DND-41 (cell line): ENCODE data around the gene MCHR1.

Experiments used
- ATAC-seq: fragments of 200-7000 bp; cut with Tn5 transposase; 3 replicates; pipeline ENCODE4 v1.9.1; 2021; ENCODE audit warnings: low read depth; ENCODE audit not compliant: insufficient read depth
- DNase-seq: peaks from one replicate; pipeline ENCODE4 v3.0.0-alpha.2; 2020
- H2AFZ ChIP-seq: 2 replicates; pipeline ENCODE4 v1.6.0; 2012; ENCODE audit warnings: low read depth, low read length
- H3K27ac ChIP-seq: 2 replicates; pipeline ENCODE4 v1.5.1; 2012; ENCODE audit warnings: low read length, inconsistent platforms
- H3K27me3 ChIP-seq: fragments of 200-600 bp; sonication (generic); 2 replicates; pipeline ENCODE4 v1.6.0; 2012; ENCODE audit warnings: low read length, mild to moderate bottlenecking, inconsistent platforms; ENCODE audit not compliant: insufficient read depth, poor library complexity
- H3K36me3 ChIP-seq: 2 replicates; pipeline ENCODE4 v1.5.1; 2012; ENCODE audit warnings: low read length, inconsistent platforms; ENCODE audit not compliant: insufficient read depth
- H3K4me1 ChIP-seq: 2 replicates; pipeline ENCODE4 v1.5.1; 2012; ENCODE audit warnings: mild to moderate bottlenecking, low read length; ENCODE audit not compliant: insufficient read depth
- H3K4me2 ChIP-seq: 2 replicates; pipeline ENCODE4 v1.6.0; 2012; ENCODE audit warnings: mild to moderate bottlenecking, moderate library complexity, low read length, inconsistent platforms; ENCODE audit not compliant: insufficient read depth
- H3K4me3 ChIP-seq, 2 experiments: fragments of 200-600 bp in 1 of 2; shearing (Covaris generic) in 1 of 2; 2 replicates each; pipeline ENCODE4 v1.5.1; 2012 to 2016; ENCODE audit warnings: inconsistent platforms in 2 of 2, low read length in 2 of 2, mild to moderate bottlenecking in 2 of 2, low read depth in 1 of 2, moderate library complexity in 1 of 2
- H3K79me2 ChIP-seq: 2 replicates; pipeline ENCODE4 v1.6.0; 2012; ENCODE audit warnings: low read length, inconsistent platforms; ENCODE audit not compliant: insufficient read depth
- H3K9ac ChIP-seq: 2 replicates; pipeline ENCODE4 v1.6.0; 2012; ENCODE audit warnings: low read depth, mild to moderate bottlenecking, inconsistent platforms, low read length, moderate library complexity
- H3K9me3 ChIP-seq: 2 replicates; pipeline ENCODE4 v1.5.1; 2012; ENCODE audit warnings: low read length, moderate library complexity, mild to moderate bottlenecking, inconsistent platforms; ENCODE audit not compliant: insufficient read depth, severe bottlenecking
- H4K20me1 ChIP-seq: 2 replicates; pipeline ENCODE4 v1.6.0; 2012; ENCODE audit warnings: low read length; ENCODE audit not compliant: insufficient read depth
- EZH2 ChIP-seq: IDR thresholded peaks from 3 replicates; pipeline ENCODE4 v1.6.1; 2012; ENCODE audit warnings: borderline replicate concordance, low read depth, mild to moderate bottlenecking, moderate library complexity, low read length, inconsistent platforms; ENCODE audit not compliant: severe bottlenecking
- TF ChIP-seq, protein P1 (sequence below): IDR thresholded peaks from 2 replicates; pipeline ENCODE4 v1.5.1; 2012; ENCODE audit warnings: borderline replicate concordance, low read length, moderate library complexity, mild to moderate bottlenecking; ENCODE audit not compliant: poor library complexity, severe bottlenecking; ENCODE audit errors: extremely low read depth

MCHR1 gene

DNA sequence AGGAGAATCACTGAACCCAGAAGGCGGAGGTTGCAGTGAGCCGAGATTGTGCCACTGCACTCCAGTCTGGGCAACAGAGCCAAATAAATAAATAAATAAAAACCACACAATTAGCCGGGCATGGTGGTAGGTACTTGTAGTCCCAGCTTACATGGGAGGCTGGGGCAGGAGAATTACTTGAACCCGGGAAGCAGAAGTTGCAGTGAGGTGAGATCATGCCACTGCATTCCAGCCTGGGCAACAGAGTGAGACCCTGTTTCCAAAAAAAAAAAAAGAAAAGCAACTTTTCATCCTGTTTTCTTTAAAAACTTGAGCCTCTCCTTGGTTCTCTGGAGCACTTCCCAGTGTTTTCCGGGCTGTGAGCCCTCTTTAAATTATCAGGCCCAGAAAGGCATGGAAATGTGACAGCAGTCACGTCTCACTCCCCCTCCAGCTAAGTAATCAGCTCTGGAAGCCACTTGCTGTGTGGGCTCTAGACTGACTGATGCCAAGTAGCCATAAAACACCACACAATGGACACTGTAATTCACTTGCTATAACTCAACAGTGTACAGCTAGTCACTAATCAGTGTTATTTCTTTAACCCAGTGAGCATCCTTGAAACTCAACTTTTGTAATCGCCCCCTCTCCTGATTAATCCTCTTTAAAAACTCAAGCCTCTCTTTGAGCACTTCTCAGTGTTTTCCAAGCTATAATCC is 13.0 kb upstream of the MCHR1 start:
- TF ChIP-seq, protein P1, sequence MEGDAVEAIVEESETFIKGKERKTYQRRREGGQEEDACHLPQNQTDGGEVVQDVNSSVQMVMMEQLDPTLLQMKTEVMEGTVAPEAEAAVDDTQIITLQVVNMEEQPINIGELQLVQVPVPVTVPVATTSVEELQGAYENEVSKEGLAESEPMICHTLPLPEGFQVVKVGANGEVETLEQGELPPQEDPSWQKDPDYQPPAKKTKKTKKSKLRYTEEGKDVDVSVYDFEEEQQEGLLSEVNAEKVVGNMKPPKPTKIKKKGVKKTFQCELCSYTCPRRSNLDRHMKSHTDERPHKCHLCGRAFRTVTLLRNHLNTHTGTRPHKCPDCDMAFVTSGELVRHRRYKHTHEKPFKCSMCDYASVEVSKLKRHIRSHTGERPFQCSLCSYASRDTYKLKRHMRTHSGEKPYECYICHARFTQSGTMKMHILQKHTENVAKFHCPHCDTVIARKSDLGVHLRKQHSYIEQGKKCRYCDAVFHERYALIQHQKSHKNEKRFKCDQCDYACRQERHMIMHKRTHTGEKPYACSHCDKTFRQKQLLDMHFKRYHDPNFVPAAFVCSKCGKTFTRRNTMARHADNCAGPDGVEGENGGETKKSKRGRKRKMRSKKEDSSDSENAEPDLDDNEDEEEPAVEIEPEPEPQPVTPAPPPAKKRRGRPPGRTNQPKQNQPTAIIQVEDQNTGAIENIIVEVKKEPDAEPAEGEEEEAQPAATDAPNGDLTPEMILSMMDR, result no peak
- TF ChIP-seq EZH2, result no peak
- ATAC-seq, result no peak
- H3K36me3 ChIP-seq, result no peaks in the 10 kb centered on the region
- no peaks in the 10 kb centered on the region for H3K79me2 ChIP-seq
- H3K9me3 ChIP-seq, result no peaks in the 10 kb centered on the region
- H3K4me3 ChIP-seq, result no peak overlapping the region
- H3K9ac ChIP-seq, result no peak overlapping the region
- peaks cover 11% of the 10 kb centered on the region for H3K4me1 ChIP-seq
- no peak for DNase-seq
- H3K27me3 ChIP-seq, result no peaks in the 10 kb centered on the region
- no peak overlapping the region for H3K27ac ChIP-seq
- no peak overlapping the region for H2AFZ ChIP-seq
- H3K4me2 ChIP-seq, result no peak overlapping the region
- no peaks in the 10 kb centered on the region for H4K20me1 ChIP-seq

DNA sequence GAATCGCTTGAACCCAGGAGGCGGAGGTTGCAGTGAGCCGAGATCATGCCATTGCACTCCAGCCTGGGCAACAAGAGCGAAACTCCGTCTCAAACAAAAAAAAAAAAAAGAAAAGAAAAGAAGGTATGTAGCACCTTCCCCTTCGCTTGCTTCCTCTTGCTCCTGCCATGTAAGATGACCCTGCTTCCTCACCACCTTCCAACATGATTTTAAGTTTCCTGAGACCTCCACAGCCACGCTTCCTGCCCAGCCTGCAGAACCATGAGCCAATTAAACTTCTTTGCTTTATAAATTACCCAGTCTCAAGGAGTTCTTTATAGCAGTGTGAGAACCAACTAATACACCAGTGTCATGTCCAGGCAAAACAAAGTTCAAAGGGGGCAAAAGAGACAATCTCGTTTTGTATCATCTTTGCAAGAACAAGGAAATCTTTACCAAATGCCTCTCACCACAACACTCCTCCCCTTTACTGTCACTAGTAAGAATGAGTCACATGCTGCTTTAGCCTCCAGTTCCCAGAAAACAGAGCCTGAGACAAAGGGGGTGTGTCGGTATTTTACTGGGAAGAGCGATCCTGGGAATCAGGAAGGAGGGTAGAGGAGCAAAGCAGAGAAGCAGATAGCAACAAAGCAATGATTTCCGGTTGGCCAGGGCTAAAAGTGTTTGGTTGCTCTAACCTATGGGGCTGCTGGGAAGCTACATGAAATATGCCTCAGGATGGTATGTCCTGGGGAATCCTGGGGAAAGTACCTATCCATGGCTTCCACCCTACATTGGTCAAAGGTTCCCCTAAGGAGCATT is 10.5 kb upstream of the MCHR1 start:
- TF ChIP-seq EZH2, result no peak
- TF ChIP-seq, protein P1, result no peak
- H3K27me3 ChIP-seq, result no peaks in the 10 kb centered on the region
- H3K4me2 ChIP-seq, result 0 out of 2 replicates have a peak overlapping the region, but pooled peaks have one; percentile 2
- peaks cover 11% of the 10 kb centered on the region for H3K4me1 ChIP-seq
- no peak for DNase-seq
- H3K9me3 ChIP-seq, result no peaks in the 10 kb centered on the region
- no peaks in the 10 kb centered on the region for H3K36me3 ChIP-seq
- no peaks in the 10 kb centered on the region for H4K20me1 ChIP-seq
- H3K79me2 ChIP-seq, result no peaks in the 10 kb centered on the region
- no peak overlapping the region for H3K4me3 ChIP-seq
- H3K9ac ChIP-seq, result no peak overlapping the region
- peak; percentile 52; the same call in 2 of the 3 replicates for ATAC-seq
- H2AFZ ChIP-seq, result peak overlapping the region; percentile 66
- peak overlapping the region; percentile 42; the same call in 1 of the 2 replicates for H3K27ac ChIP-seq

DNA sequence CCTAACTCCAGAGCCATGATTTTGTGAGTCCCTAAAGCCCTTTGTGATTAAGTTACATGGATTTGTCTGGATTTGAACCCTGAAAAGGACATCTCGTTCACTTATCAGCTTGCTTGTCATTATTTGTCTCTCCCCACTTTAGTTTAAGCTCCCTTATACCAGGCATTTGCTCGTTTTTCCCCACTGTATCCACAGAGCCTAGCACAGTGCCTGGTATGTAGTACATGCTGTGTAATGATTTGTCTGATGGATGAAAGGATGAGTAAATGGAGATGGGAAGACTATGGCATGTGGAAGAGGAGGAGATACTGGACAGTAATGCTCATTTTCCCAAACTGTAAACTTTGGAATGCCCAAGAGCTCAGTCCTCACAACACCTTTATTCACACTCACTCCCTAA is 9.2 kb upstream of the MCHR1 start:
- Histone ChIP-seq H2AFZ (peak overlapping the region; percentile 9; the same call in 1 of the 2 replicates), H3K36me3 (no peaks in the 10 kb centered on the region), H3K27me3 (no peaks in the 10 kb centered on the region), H3K79me2 (no peaks in the 10 kb centered on the region), H3K4me3 (no peak overlapping the region), H3K9me3 (no peaks in the 10 kb centered on the region), H4K20me1 (no peaks in the 10 kb centered on the region), H3K4me2 (no peak overlapping the region), H3K27ac (no peak overlapping the region), H3K4me1 (peaks cover 11% of the 10 kb centered on the region), H3K9ac (no peak overlapping the region)
- DNase-seq, result no peak
- TF ChIP-seq, protein P1, result no peak
- no peak for TF ChIP-seq EZH2
- ATAC-seq, result no peak
